Ascending aorta (tissue), 2 donors: ENCODE data around the gene PNKD. TPM values are rescaled to one million over a fixed set of nuclear protein-coding genes. Genes with fewer than 3 reads are reported as not detected.
A peak's percentile ranks its signal among the peaks of the same experiment; 100 is the strongest.

ENCODE experiments used
- DNase-seq, 2 donors: peaks; one replicate each; pipeline ENCODE4 v3.0.0-alpha.2; 2019; ENCODE audit warnings: low spot score in 2 of 2
- H3K27ac ChIP-seq, 2 donors: fragments of 200-600 bp; sonication (generic); one replicate each; pipeline ENCODE4 v1.5.1; 2016 to 2017; ENCODE audit warnings: mild to moderate bottlenecking in 1 of 2
- H3K27me3 ChIP-seq: fragments of 200-600 bp; sonication (generic); one replicate; pipeline ENCODE4 v1.5.1; 2017
- H3K36me3 ChIP-seq, 2 donors: fragments of 200-600 bp; sonication (generic); one replicate each; pipeline ENCODE4 v1.5.1; 2016
- H3K4me1 ChIP-seq, 2 donors: fragments of 200-600 bp; sonication (generic); one replicate each; pipeline ENCODE4 v1.5.1; 2016 to 2017; ENCODE audit warnings: mild to moderate bottlenecking in 1 of 2
- H3K4me3 ChIP-seq, 2 donors: fragments of 200-600 bp; sonication (generic); one replicate each; pipeline ENCODE4 v1.5.1; 2016 to 2017; ENCODE audit warnings: mild to moderate bottlenecking in 1 of 2
- H3K9me3 ChIP-seq, 2 donors: fragments of 200-600 bp; sonication (generic); one replicate each; pipeline ENCODE4 v1.5.1; 2016
- CTCF ChIP-seq, 3 experiments: fragments of 200-600 bp in 2 of 3; fragments of 450-650 bp in 1 of 3; sonication (generic) in 2 of 3; IDR thresholded peaks; one replicate each; pipeline ENCODE4 v1.5.1; 2016 to 2019; ENCODE audit warnings: antibody characterized with exemption in 3 of 3, mild to moderate bottlenecking in 1 of 3, moderate library complexity in 1 of 3
- intact Hi-C: fragments of 100-400 bp; cut with DNase I; formaldehyde crosslinking; loops from one replicate; pipeline ENCODE4 v1.15.1; 2023
- total RNA-seq: library from RNA; depleted of rRNA; stranded (reverse); fragments of >200 nt; gene quantifications from one replicate; pipeline ENCODE4 v1.1.0, GENCODE V29; 2016

PNKD gene
- total RNA-seq, 1 donor from 2014 or later: 45.8 TPM

GRCh38 chr2:218331745-218332144, 61.4 kb downstream of the PNKD start:
- H3K27ac ChIP-seq: peak overlapping the region in 1 of 2 donors; percentile 47
- no peak for DNase-seq

GRCh38 chr2:218332288-218332687, 62.0 kb downstream of the PNKD start:
- no peak overlapping the region for H3K4me3 ChIP-seq
- no peaks in the 10 kb centered on the region for H3K9me3 ChIP-seq
- no peak for TF ChIP-seq CTCF (IDR thresholded peaks at IDR 0.05)
- H3K36me3 ChIP-seq: no peaks in the 10 kb centered on the region
- peaks cover 0 to 11% of the 10 kb centered on the region in 2 donors for H3K4me1 ChIP-seq
- H3K27ac ChIP-seq: peak overlapping the region; percentile 45 to 47
- intact Hi-C loops: no loop called here
- no peaks in the 10 kb centered on the region for H3K27me3 ChIP-seq
- DNase-seq: no peak

More at GRCh38 chr2:218331745-218332144, 61.4 kb downstream of the PNKD start:
- intact Hi-C loops: no loop called here
- H3K4me3 ChIP-seq: no peak overlapping the region
- no peak for TF ChIP-seq CTCF (IDR thresholded peaks at IDR 0.05)
- no peaks in the 10 kb centered on the region for H3K27me3 ChIP-seq
- H3K36me3 ChIP-seq: no peaks in the 10 kb centered on the region
- H3K9me3 ChIP-seq: no peaks in the 10 kb centered on the region
- peaks cover 0 to 12% of the 10 kb centered on the region in 2 donors for H3K4me1 ChIP-seq

DNA sequence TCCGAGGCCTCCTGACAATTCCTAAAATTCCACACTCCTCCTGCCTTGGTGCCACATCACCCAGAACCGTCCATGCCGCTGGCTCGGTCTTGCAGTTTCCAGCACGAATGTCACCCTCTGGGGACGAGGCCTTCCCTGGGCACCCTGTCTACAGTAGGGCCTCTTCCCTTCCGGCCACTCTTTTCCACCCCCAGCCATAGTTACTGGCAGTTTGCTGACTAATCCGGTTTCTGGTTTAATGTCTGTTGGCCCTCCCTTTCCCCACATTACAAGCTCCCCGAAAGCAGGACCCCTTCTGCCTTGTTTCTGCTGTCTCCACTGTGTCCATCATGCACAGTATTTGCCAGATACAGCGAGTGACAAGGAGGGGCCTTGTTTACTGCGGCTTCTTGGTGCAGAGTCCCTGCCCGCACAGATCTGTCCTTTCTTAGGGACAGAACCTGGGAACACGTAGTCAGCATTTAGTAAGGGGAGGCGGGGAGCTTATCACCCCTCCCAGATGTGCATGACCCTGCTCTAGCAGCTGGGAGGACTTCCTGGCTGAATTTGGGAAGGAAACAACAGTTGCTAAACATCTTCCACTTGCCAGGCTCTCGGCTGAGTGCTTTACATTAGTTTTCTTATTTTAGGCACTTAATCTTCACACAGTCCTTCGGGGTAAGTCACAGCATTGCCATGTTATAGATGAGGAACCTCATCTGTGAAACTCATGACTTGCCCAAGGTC, 62.8 kb downstream of the PNKD start:
- no peak for DNase-seq

GRCh38 chr2:218334531-218334930, 64.2 kb downstream of the PNKD start:
- no peaks in the 10 kb centered on the region for H3K36me3 ChIP-seq
- H3K4me3 ChIP-seq: no peak overlapping the region
- peaks cover 0 to 2% of the 10 kb centered on the region in 2 donors for H3K4me1 ChIP-seq
- DNase-seq: no peak
- no peaks in the 10 kb centered on the region for H3K9me3 ChIP-seq
- H3K27ac ChIP-seq: no peak overlapping the region
- TF ChIP-seq CTCF (IDR thresholded peaks at IDR 0.05): no peak
- H3K27me3 ChIP-seq: no peaks in the 10 kb centered on the region
- intact Hi-C loops: no loop called here

More for the DNA sequence above, 62.8 kb downstream of the PNKD start:
- Histone ChIP-seq H3K4me1 (peaks cover 0 to 9% of the 10 kb centered on the region in 2 donors), H3K9me3 (no peaks in the 10 kb centered on the region), H3K27me3 (no peaks in the 10 kb centered on the region), H3K27ac (peak overlapping the region; percentile 45 to 47), H3K4me3 (no peak overlapping the region), H3K36me3 (no peaks in the 10 kb centered on the region)
- TF ChIP-seq CTCF (IDR thresholded peaks at IDR 0.05): no peak
- intact Hi-C loops: no loop called here

- no peaks in the 10 kb centered on the region for H3K27me3 ChIP-seq
- H3K9me3 ChIP-seq: no peaks in the 10 kb centered on the region
- H3K27ac ChIP-seq: no peak overlapping the region
- H3K36me3 ChIP-seq: no peaks in the 10 kb centered on the region
- intact Hi-C loops: loop anchor here (5.0 kb wide), 1 partner anchor 38 kb away; no protein-coding TSS in a partner anchor
- no peak for DNase-seq
- no peak overlapping the region for H3K4me3 ChIP-seq
- no peak for TF ChIP-seq CTCF (IDR thresholded peaks at IDR 0.05)
- H3K4me1 ChIP-seq: peaks cover 16 to 28% of the 10 kb centered on the region in 2 donors
Measured at GRCh38 chr2:218340656-218341055, 70.3 kb downstream of the PNKD start.
